Neuronal stem cell (in vitro differentiated cells): ENCODE results near the gene TMEM130.

Source experiments
- DNase-seq: peaks from one replicate; pipeline ENCODE4 v3.0.0-alpha.2; 2013; ENCODE audit warnings: low spot score
- H2AFZ ChIP-seq: one replicate; pipeline ENCODE4 v1.6.1; 2013; ENCODE audit warnings: mild to moderate bottlenecking, low read length, inconsistent platforms
- H2AK5ac ChIP-seq: 2 replicates; pipeline ENCODE4 v1.6.1; 2013; ENCODE audit warnings: low read depth, mild to moderate bottlenecking, inconsistent platforms, low read length, moderate library complexity, mixed read lengths
- H2BK120ac ChIP-seq: 2 replicates; pipeline ENCODE4 v1.6.1; 2013; ENCODE audit warnings: low read depth, mild to moderate bottlenecking, inconsistent platforms, low read length, moderate library complexity, mixed read lengths
- H2BK12ac ChIP-seq: one replicate; pipeline ENCODE4 v1.6.1; 2013; ENCODE audit warnings: low read length, inconsistent platforms
- H2BK15ac ChIP-seq: 2 replicates; pipeline ENCODE4 v1.6.1; 2013; ENCODE audit warnings: mild to moderate bottlenecking, low read length, inconsistent platforms, mixed read lengths
- H2BK5ac ChIP-seq: one replicate; pipeline ENCODE4 v1.6.1; 2013; ENCODE audit warnings: inconsistent platforms, mild to moderate bottlenecking, low read length, moderate library complexity
- H3K14ac ChIP-seq: one replicate; pipeline ENCODE4 v1.6.1; 2013; ENCODE audit warnings: low read length, inconsistent platforms
- H3K18ac ChIP-seq: 2 replicates; pipeline ENCODE4 v1.6.1; 2013; ENCODE audit warnings: low read length, inconsistent platforms
- H3K23ac ChIP-seq: 2 replicates; pipeline ENCODE4 v1.6.1; 2013; ENCODE audit warnings: low read depth, mild to moderate bottlenecking, mixed read lengths, low read length, inconsistent platforms; ENCODE audit not compliant: poor library complexity
- H3K27ac ChIP-seq: replicated peaks from 3 replicates; pipeline ENCODE4 v1.5.1; 2013; ENCODE audit warnings: low read length, inconsistent platforms
- H3K27me3 ChIP-seq, 3 experiments: 2 replicates each; pipeline ENCODE4 v1.6.1; 2013; ENCODE audit warnings: low read length in 3 of 3, mild to moderate bottlenecking in 2 of 3, inconsistent platforms in 1 of 3, low read depth in 1 of 3, mixed read lengths in 1 of 3, moderate library complexity in 1 of 3; ENCODE audit not compliant: control insufficient read depth in 3 of 3, insufficient read depth in 3 of 3
- H3K36me3 ChIP-seq, 2 donors: replicated peaks in 1 of 2; 2 replicates each; pipeline ENCODE4 v1.6.1; 2013; ENCODE audit warnings: low read length in 2 of 2; ENCODE audit not compliant: control insufficient read depth in 2 of 2, insufficient read depth in 2 of 2
- H3K4ac ChIP-seq: 2 replicates; pipeline ENCODE4 v1.6.1; 2013; ENCODE audit warnings: inconsistent platforms, mild to moderate bottlenecking, low read length, moderate library complexity
- H3K4me1 ChIP-seq, 2 donors: 1 replicate in 1 of 2; 2 replicates in 1 of 2; pipeline ENCODE4 v1.6.1; 2013; ENCODE audit warnings: low read length in 2 of 2, low read depth in 1 of 2; ENCODE audit not compliant: control insufficient read depth in 2 of 2, insufficient read depth in 1 of 2
- H3K4me2 ChIP-seq: one replicate; pipeline ENCODE4 v1.6.1; 2013; ENCODE audit warnings: mild to moderate bottlenecking, low read length, inconsistent platforms; ENCODE audit not compliant: insufficient read depth, poor library complexity, severe bottlenecking
- H3K4me3 ChIP-seq, 2 donors: 2 replicates each; pipeline ENCODE4 v1.5.1; 2013; ENCODE audit warnings: low read length in 2 of 2, mild to moderate bottlenecking in 2 of 2, inconsistent platforms in 1 of 2, moderate library complexity in 1 of 2
- H3K79me1 ChIP-seq: one replicate; pipeline ENCODE4 v1.6.1; 2013; ENCODE audit warnings: low read depth, mild to moderate bottlenecking, inconsistent platforms, low read length, moderate library complexity
- H3K9ac ChIP-seq: one replicate; pipeline ENCODE4 v1.6.1; 2013; ENCODE audit warnings: mild to moderate bottlenecking, low read depth, low read length, inconsistent platforms; ENCODE audit not compliant: poor library complexity
- H3K9me3 ChIP-seq, 2 donors: replicated peaks in 1 of 2; 2 replicates each; pipeline versions ENCODE3 to v1.6.1; 2013; ENCODE audit warnings: low read length in 2 of 2, mild to moderate bottlenecking in 2 of 2, inconsistent platforms in 1 of 2, low read depth in 1 of 2, mixed read lengths in 1 of 2, moderate library complexity in 1 of 2; ENCODE audit not compliant: control insufficient read depth in 2 of 2, insufficient read depth in 1 of 2
- H4K8ac ChIP-seq: one replicate; pipeline ENCODE4 v1.6.1; 2013; ENCODE audit warnings: low read depth, mild to moderate bottlenecking, inconsistent platforms, low read length, moderate library complexity
- H4K91ac ChIP-seq: one replicate; pipeline ENCODE4 v1.6.1; 2013; ENCODE audit warnings: low read length, low read depth, mild to moderate bottlenecking, inconsistent platforms; ENCODE audit not compliant: poor library complexity
- WGBS, 2 donors: extraction: QIAGEN DNeasy Blood & Tissue Kit; methylation state at CpG; one replicate each; pipeline ENCODE4 v1.1.7; 2013; ENCODE audit warnings: missing lambda C conversion rate in 2 of 2, mixed read lengths in 1 of 2; ENCODE audit not compliant: insufficient read length in 2 of 2, insufficient replicate concordance in 1 of 2; ENCODE audit errors: extremely low coverage in 2 of 2; 5-methylcytosine and 5-hydroxymethylcytosine counted together
- small RNA-seq: library from polyadenylated mRNA; stranded (forward); fragments of <200 nt; extraction: miRNeasy Mini kit (QIAGEN cat#:217004); gene quantifications from one replicate; pipeline ENCODE3, GENCODE V24; 2013; ENCODE audit not compliant: insufficient read depth

The TMEM130 gene

GRCh38 chr7:98802088-98802780, 67.6 kb downstream of the TMEM130 start:
- Histone ChIP-seq H3K9me3 (peaks cover 0 to 3% of the 10 kb centered on the region in 2 donors), H3K27ac (no peak overlapping the region), H3K79me1 (no peaks in the 10 kb centered on the region), H3K23ac (peak overlapping the region; percentile 10), H2BK15ac (peak overlapping the region; percentile 52), H3K9ac (no peak overlapping the region), H3K4me3 (no peak overlapping the region), H3K27me3 (no peaks in the 10 kb centered on the region), H2AK5ac (peak overlapping the region; percentile 9), H4K91ac (no peak overlapping the region), H2BK120ac (no peak overlapping the region), H3K4ac (no peak overlapping the region), H2BK5ac (no peak overlapping the region), H2AFZ (peak overlapping the region; percentile 60), H3K14ac (no peak overlapping the region), H2BK12ac (no peak overlapping the region), H3K4me1 (peaks cover 8 to 10% of the 10 kb centered on the region in 2 donors), H3K36me3 (no peaks in the 10 kb centered on the region), H4K8ac (no peak overlapping the region), H3K18ac (peak overlapping the region; percentile 52), H3K4me2 (no peak overlapping the region)
- DNase-seq: peak; percentile 55
- WGBS, 2 donors: no CpG with 5 or more reads among the region's 7 CpGs

GRCh38 chr7:98800996-98801395, 68.8 kb downstream of the TMEM130 start:
- Histone ChIP-seq H3K79me1 (no peaks in the 10 kb centered on the region), H3K23ac (no peak overlapping the region), H3K36me3 (no peaks in the 10 kb centered on the region), H3K4me3 (no peak overlapping the region), H2BK120ac (no peak overlapping the region), H4K8ac (no peak overlapping the region), H3K4ac (no peak overlapping the region), H3K4me1 (peaks cover 8 to 10% of the 10 kb centered on the region in 2 donors), H3K9ac (no peak overlapping the region), H3K9me3 (peaks cover 0 to 3% of the 10 kb centered on the region in 2 donors), H3K27ac (no peak overlapping the region), H3K14ac (no peak overlapping the region), H2BK15ac (no peak overlapping the region), H3K4me2 (no peak overlapping the region), H4K91ac (no peak overlapping the region), H2BK12ac (no peak overlapping the region), H2BK5ac (no peak overlapping the region), H2AFZ (no peak overlapping the region), H3K18ac (no peak overlapping the region), H3K27me3 (no peaks in the 10 kb centered on the region), H2AK5ac (no peak overlapping the region)
- no CpG with 5 or more reads among the region's 4 CpGs for WGBS, 2 donors
- no peak for DNase-seq

GRCh38 chr7:98797150-98797549, 72.7 kb downstream of the TMEM130 start:
- no peak overlapping the region for H4K91ac ChIP-seq
- H3K23ac ChIP-seq: no peak overlapping the region
- no peak overlapping the region for H2BK15ac ChIP-seq
- no peak overlapping the region for H3K4me3 ChIP-seq
- no peak overlapping the region for H4K8ac ChIP-seq
- no peak overlapping the region for H3K14ac ChIP-seq
- H3K18ac ChIP-seq: no peak overlapping the region
- no peak overlapping the region for H3K27ac ChIP-seq
- H3K36me3 ChIP-seq: no peaks in the 10 kb centered on the region
- no peak overlapping the region for H2AK5ac ChIP-seq
- H3K4me1 ChIP-seq: peaks cover 4 to 6% of the 10 kb centered on the region in 2 donors
- no peak overlapping the region for H3K4ac ChIP-seq
- H3K4me2 ChIP-seq: no peak overlapping the region
- peaks cover 0 to 3% of the 10 kb centered on the region in 2 donors for H3K9me3 ChIP-seq
- H2BK120ac ChIP-seq: no peak overlapping the region
- no peak overlapping the region for H2AFZ ChIP-seq
- WGBS, 2 donors: no CpG with 5 or more reads among the region's 8 CpGs
- H3K27me3 ChIP-seq: no peaks in the 10 kb centered on the region
- no peak overlapping the region for H2BK12ac ChIP-seq
- H3K9ac ChIP-seq: no peak overlapping the region
- DNase-seq: no peak
- no peaks in the 10 kb centered on the region for H3K79me1 ChIP-seq
- H2BK5ac ChIP-seq: no peak overlapping the region

Small RNA genes lying within 50 kb of the gene (small RNA-seq; reads per million reads assigned to genes)
- gene MIR3609: 168 reads per million, percentile 97 among the genes with 10 or more reads in this experiment
